Measurements from ENCODE around the gene TBPL1. TPM values are rescaled to one million over a fixed set of nuclear protein-coding genes. Genes with fewer than 3 reads are reported as not detected.

Gene TBPL1
- total and polyA plus RNA-seq, 9 of the 15 experiments (the other 6 are each of a cell fraction or from before 2014, with no cell fraction given): 78.1 to 152 (median 107) TPM

GRCh38 chr6:134026597-134026996, 73.6 kb downstream of the TBPL1 start:
- intact Hi-C loops (cut with micrococcal nuclease) (no loop called here), in situ Hi-C loops (cut with MboI) (no loop called here)
- BruUV-seq (replicated peaks): no TSS peak
- no peaks in the 10 kb centered on the region for H4K20me1 ChIP-seq (replicated peaks; ENCODE audit: control insufficient read depth, insufficient read depth, low read length)
- no peak overlapping the region for H3K4me2 ChIP-seq (ENCODE audit: insufficient read depth, low read length)
- no peak overlapping the region for H3K9ac ChIP-seq (ENCODE audit: insufficient read depth in 1 of 2, low read depth in 2 of 2, low read length in 2 of 2)
- H3K27ac ChIP-seq (ENCODE audit: extremely low read depth, low read depth, low read length): no peak overlapping the region
- DNase-seq (ENCODE audit: extremely low read depth in 1 of 4, low spot score in 3 of 4) (peak in 3 of 4 experiments; percentile 17 to 38 (median 35)), ATAC-seq (peak; percentile 47), FAIRE-seq (peak; percentile 65)
- WGBS (ENCODE audit: insufficient coverage, low coverage, missing lambda C conversion rate): 29% methylated on average over 3 of the region's 3 CpGs
- H3K9me1 ChIP-seq (ENCODE audit: control insufficient read depth, insufficient read depth, low read length): no peaks in the 10 kb centered on the region
- H3K4me3 ChIP-seq: no peak overlapping the region
- no peaks in the 10 kb centered on the region for H3K79me2 ChIP-seq (ENCODE audit: control insufficient read depth, insufficient read depth, low read length)
- H3K27me3 ChIP-seq (ENCODE audit: control insufficient read depth in 2 of 2, insufficient read depth in 2 of 2, low read length in 2 of 2): no peaks in the 10 kb centered on the region
- ChIA-PET POLR2A (interaction anchor here (1.0 to 1.1 kb wide), 2 partner anchors 9 to 36 kb away, joined by 3 to 5 read pairs; no protein-coding TSS in a partner anchor), CTCF (ENCODE audit: low intra/inter-chr PET ratio) (no interaction called here)
- no peaks in the 10 kb centered on the region for H3K9me3 ChIP-seq (replicated peaks; ENCODE audit: control insufficient read depth, insufficient read depth, low read depth, low read length)
- peaks cover 3 to 45% of the 10 kb centered on the region in 2 experiments; a peak in 4 of 5 replicates for H3K4me1 ChIP-seq (replicated peaks in 1 of 2; ENCODE audit: control insufficient read depth in 2 of 2, insufficient read depth in 2 of 2, low read length in 2 of 2)
- peak overlapping the region; percentile 65; the same call in 1 of the 2 replicates for H2AFZ ChIP-seq (ENCODE audit: low read depth, low read length)
- H3K36me3 ChIP-seq (ENCODE audit: control insufficient read depth, insufficient read depth, low read length): no peaks in the 10 kb centered on the region
- TF ChIP-seq FOXO4 (CRISPR knock-in tag; IDR thresholded peaks at IDR 0.05) (no peak), SMAD3 (CRISPR knock-in tag; conservative IDR thresholded peaks at IDR 0.05) (no peak), EWSR1 (IDR thresholded peaks at IDR 0.05; ENCODE audit: borderline replicate concordance, low read depth, partially characterized antibody) (no peak), ZNF507 (tag; conservative IDR thresholded peaks at IDR 0.05) (no peak), E2F8 (IDR thresholded peaks at IDR 0.05; ENCODE audit: low read depth, partially characterized antibody) (no peak), ZNF655 (CRISPR knock-in tag; IDR thresholded peaks at IDR 0.05) (no peak), MED1 (CRISPR knock-in tag; IDR thresholded peaks at IDR 0.05; ENCODE audit: borderline replicate concordance) (no peak), NBN (IDR thresholded peaks at IDR 0.05; ENCODE audit: low read depth) (no peak), JUND (IDR thresholded peaks at IDR 0.05; ENCODE audit: borderline replicate concordance, low read depth, low read length) (peak; percentile 82), JUND (tag; IDR thresholded peaks at IDR 0.05; ENCODE audit: borderline replicate concordance, low read depth, low read length) (peak; percentile 66; the same call in 2 of the 3 replicates), HDAC8 (tag; IDR thresholded peaks at IDR 0.05) (no peak), CREM (IDR thresholded peaks at IDR 0.05; ENCODE audit: low read depth) (no peak), CHAMP1 (IDR thresholded peaks at IDR 0.05) (no peak), EP300 (IDR thresholded peaks at IDR 0.05; ENCODE audit: low read length) (no peak), NFE2 (IDR thresholded peaks at IDR 0.05; ENCODE audit: low read depth) (peak; percentile 60)

Data from K562 (cell line).